Measurements from ENCODE around the gene SLC35D1. TPM values are rescaled to one million over a fixed set of nuclear protein-coding genes. Genes with fewer than 3 reads are reported as not detected.
"Not testable (repeated sequence)": the region's sequence is repeated elsewhere in the genome, so short reads cannot be mapped to it uniquely, and the experiment has no call there.

Gene SLC35D1
- 20.1 and 20.3 TPM in 2 replicates for total RNA-seq (2014; rRNA removed; shearing (Covaris generic))

GRCh38 chr1:67053785-67054772 lies at the start of gene SLC35D1:
SLC35D1 (minus strand) TSS chr1:67054148; CDS start chr1:67054013, 135 bp downstream.
- peak; percentile 71 for DNase-seq (ENCODE audit: low read depth)

- no peak for DNase-seq (ENCODE audit: low read depth)
Observed at GRCh38 chr1:67103548-67103947, 49.6 kb upstream of the SLC35D1 start.

GRCh38 chr1:67100833-67101232 lies 46.9 kb upstream of the SLC35D1 start:
- no peak for DNase-seq (ENCODE audit: low read depth)

- DNase-seq (ENCODE audit: low read depth), result no peak
Observed at GRCh38 chr1:67097305-67097704, 43.4 kb upstream of the SLC35D1 start.

- DNase-seq (ENCODE audit: low read depth), result no peak
Observed at GRCh38 chr1:67094191-67094590, 40.2 kb upstream of the SLC35D1 start.

GRCh38 chr1:67089685-67090208 lies 35.8 kb upstream of the SLC35D1 start:
- no peak for DNase-seq (ENCODE audit: low read depth)

- no peak for DNase-seq (ENCODE audit: low read depth)
Observed at GRCh38 chr1:67088440-67088839, 34.5 kb upstream of the SLC35D1 start.

GRCh38 chr1:67085326-67085725 lies 31.4 kb upstream of the SLC35D1 start:
- DNase-seq (ENCODE audit: low read depth), result no peak

- DNase-seq (ENCODE audit: low read depth), result no peak
Observed at GRCh38 chr1:67084765-67085318, 30.9 kb upstream of the SLC35D1 start.

- DNase-seq (ENCODE audit: low read depth), result no peak
Observed at GRCh38 chr1:67078291-67078690, 24.3 kb upstream of the SLC35D1 start.

- no peak for DNase-seq (ENCODE audit: low read depth)
Observed at GRCh38 chr1:67077593-67077992, 23.6 kb upstream of the SLC35D1 start.

- DNase-seq (ENCODE audit: low read depth), result no peak
Observed at GRCh38 chr1:67072749-67073148, 18.8 kb upstream of the SLC35D1 start.

- DNase-seq (ENCODE audit: low read depth), result not testable (repeated sequence)
Observed at GRCh38 chr1:67067655-67068054, 13.7 kb upstream of the SLC35D1 start.

GRCh38 chr1:67062412-67062811 lies 8.5 kb upstream of the SLC35D1 start:
- DNase-seq (ENCODE audit: low read depth), result no peak

- no peak for DNase-seq (ENCODE audit: low read depth)
Observed at GRCh38 chr1:67061266-67061665, 7.3 kb upstream of the SLC35D1 start.

GRCh38 chr1:67060811-67061218 lies 6.9 kb upstream of the SLC35D1 start:
- DNase-seq (ENCODE audit: low read depth), result peak; percentile 94

GRCh38 chr1:67059346-67059745 lies 5.4 kb upstream of the SLC35D1 start:
- no peak for DNase-seq (ENCODE audit: low read depth)

GRCh38 chr1:67058761-67059160 lies 4.8 kb upstream of the SLC35D1 start:
- DNase-seq (ENCODE audit: low read depth), result peak; percentile 9

GRCh38 chr1:67058242-67058641 lies 4.3 kb upstream of the SLC35D1 start:
- no peak for DNase-seq (ENCODE audit: low read depth)

- peak; percentile 70 for DNase-seq (ENCODE audit: low read depth)
Observed at GRCh38 chr1:67053535-67053784, 488 bp downstream of the SLC35D1 start.

- DNase-seq (ENCODE audit: low read depth), result peak; percentile 47
Observed at GRCh38 chr1:67052741-67053534, 1.0 kb downstream of the SLC35D1 start.

- DNase-seq (ENCODE audit: low read depth), result no peak
Observed at GRCh38 chr1:67051196-67051595, 2.8 kb downstream of the SLC35D1 start.
